HG03469 (cell line): ENCODE measurements around the gene CD99.
"Not testable (repeated sequence)": the region's sequence is repeated elsewhere in the genome, so short reads cannot be mapped to it uniquely, and the experiment has no call there.

ENCODE experiments used
- ATAC-seq: cut with Tn5 transposase; IDR thresholded peaks from one replicate; pipeline ENCODE4 v1.9.1; 2021; ENCODE audit warnings: mild to moderate bottlenecking, moderate library complexity, moderate number of reproducible peaks; ENCODE audit not compliant: unreplicated experiment

CD99 gene

GRCh38 chrX:2719774-2720447 lies 28.8 kb downstream of the CD99 start:
- no peak for ATAC-seq

- no peak for ATAC-seq
Measured at GRCh38 chrX:2723286-2723879, 32.3 kb downstream of the CD99 start.

GRCh38 chrX:2727264-2727663 lies 36.2 kb downstream of the CD99 start:
- ATAC-seq = not testable (repeated sequence)

GRCh38 chrX:2732076-2732475 lies 41.0 kb downstream of the CD99 start:
- no peak for ATAC-seq

GRCh38 chrX:2732649-2733048 lies 41.6 kb downstream of the CD99 start:
- ATAC-seq = no peak

- ATAC-seq = no peak
Measured at GRCh38 chrX:2733286-2733685, 42.2 kb downstream of the CD99 start.

- no peak for ATAC-seq
Measured at GRCh38 chrX:2735270-2735669, 44.2 kb downstream of the CD99 start.

- ATAC-seq = no peak
Measured at GRCh38 chrX:2740672-2741071, 49.6 kb downstream of the CD99 start.

GRCh38 chrX:2741386-2741785 lies 50.3 kb downstream of the CD99 start:
- no peak for ATAC-seq

- not testable (repeated sequence) for ATAC-seq
Measured at GRCh38 chrX:2746250-2746649, 55.2 kb downstream of the CD99 start.

- no peak for ATAC-seq
Measured at GRCh38 chrX:2748171-2748814, 57.2 kb downstream of the CD99 start.

- ATAC-seq = no peak
Measured at GRCh38 chrX:2748815-2749188, 57.7 kb downstream of the CD99 start.

GRCh38 chrX:2751291-2751690 lies 60.2 kb downstream of the CD99 start:
- ATAC-seq = no peak

GRCh38 chrX:2751874-2752300 lies 60.8 kb downstream of the CD99 start, which contains the start of gene XG:
TSS of gene XG (plus strand) at chrX:2752040. CDS start at chrX:2752275, 235 bp downstream.
- ATAC-seq = not testable (repeated sequence)

GRCh38 chrX:2752441-2752840 lies 61.3 kb downstream of the CD99 start:
- ATAC-seq = not testable (repeated sequence)

- ATAC-seq = not testable (repeated sequence)
Measured at GRCh38 chrX:2755163-2755715, 64.1 kb downstream of the CD99 start.

- no peak for ATAC-seq
Measured at GRCh38 chrX:2756548-2756947, 65.5 kb downstream of the CD99 start.

- ATAC-seq = no peak
Measured at GRCh38 chrX:2761246-2761645, 70.2 kb downstream of the CD99 start.

- ATAC-seq = not testable (repeated sequence)
Measured at GRCh38 chrX:2762671-2763070, 71.6 kb downstream of the CD99 start.

GRCh38 chrX:2764766-2765548 lies 73.9 kb downstream of the CD99 start:
- not testable (repeated sequence) for ATAC-seq

GRCh38 chrX:2765549-2765830 lies 74.4 kb downstream of the CD99 start:
- no peak for ATAC-seq
